K562 (cell line): ENCODE results near the gene NBPF4. TPM values are rescaled to one million over a fixed set of nuclear protein-coding genes. Genes with fewer than 3 reads are reported as not detected.

Experiments
- ATAC-seq: fragments of 200-7000 bp; cut with Tn5 transposase; 3 replicates; pipeline ENCODE4 v1.9.1; 2020; ENCODE audit warnings: moderate library complexity
- BruUV-seq: library from RNA; stranded (reverse); fragments of 400-500 nt; replicated peaks from 2 replicates; lab custom pipeline; 2021; lab: Mats Ljungman, UMichigan
- CTCF ChIA-PET: fragments of 300-600 bp; formaldehyde crosslinking; extraction: SDS; loops from one replicate; lab custom pipeline; 2021; ENCODE audit warnings: low intra/inter-chr PET ratio; lab: Yijun Ruan, JAX
- POLR2A ChIA-PET: fragments of 300-600, 350-650 bp; sonication (Branson Sonifier 250); formaldehyde crosslinking; extraction: SDS; loops from one replicate; lab custom pipeline; 2021; ENCODE audit warnings: antibody characterized with exemption, inconsistent platforms; lab: Yijun Ruan, JAX
- DNase-seq, 4 experiments: peaks; one replicate each; pipeline versions ENCODE4 v3.0.0 to v3.0.0-alpha.2; 2011 to 2018; ENCODE audit warnings: low spot score in 3 of 4, mixed read lengths in 3 of 4; ENCODE audit errors: extremely low read depth in 1 of 4
- FAIRE-seq: peaks from 2 replicates; lab custom pipeline; 2011; peaks lifted over from hg19 to GRCh38; lab: Jason Lieb, UNC
- H2AFZ ChIP-seq: 2 replicates; pipeline ENCODE4 v1.6.0; 2011; ENCODE audit warnings: low read depth, low read length, control low read depth, inconsistent platforms
- H3K27ac ChIP-seq: fragments of 200-600 bp; 3 replicates; pipeline ENCODE4 v1.8.0; 2011; ENCODE audit warnings: low read depth, mild to moderate bottlenecking, control low read depth, inconsistent platforms, low read length, moderate library complexity, mixed read lengths; ENCODE audit errors: extremely low read depth
- H3K27me3 ChIP-seq, 2 experiments: fragments of 300-600 bp in 1 of 2; 2 replicates in 1 of 2; 3 replicates in 1 of 2; pipeline versions ENCODE4 v1.6.0 to v1.8.0; 2011; ENCODE audit warnings: inconsistent platforms in 2 of 2, low read length in 2 of 2, mild to moderate bottlenecking in 1 of 2, mixed read lengths in 1 of 2, moderate library complexity in 1 of 2; ENCODE audit not compliant: control insufficient read depth in 2 of 2, insufficient read depth in 2 of 2
- H3K36me3 ChIP-seq: fragments of 300-600 bp; 3 replicates; pipeline ENCODE4 v1.8.0; 2011; ENCODE audit warnings: mild to moderate bottlenecking, low read length, inconsistent platforms; ENCODE audit not compliant: control insufficient read depth, insufficient read depth
- H3K4me1 ChIP-seq, 2 experiments: fragments of 200-600 bp in 1 of 2; replicated peaks in 1 of 2; 2 replicates in 1 of 2; 3 replicates in 1 of 2; pipeline versions ENCODE4 v1.5.1 to v1.8.0; 2011; ENCODE audit warnings: inconsistent platforms in 2 of 2, low read length in 2 of 2, mild to moderate bottlenecking in 1 of 2, mixed read lengths in 1 of 2, moderate library complexity in 1 of 2; ENCODE audit not compliant: control insufficient read depth in 2 of 2, insufficient read depth in 2 of 2
- H3K4me2 ChIP-seq: 2 replicates; pipeline ENCODE4 v1.6.1; 2011; ENCODE audit warnings: low read length, control low read depth, inconsistent platforms, mixed read lengths; ENCODE audit not compliant: insufficient read depth
- H3K4me3 ChIP-seq: fragments of 200-600 bp; sonication (generic), shearing (Covaris generic); 2 replicates; pipeline ENCODE4 v1.5.1; 2016; ENCODE audit warnings: control low read depth, inconsistent platforms
- H3K79me2 ChIP-seq: fragments of 200-600 bp; 3 replicates; pipeline ENCODE4 v1.8.0; 2011; ENCODE audit warnings: low read length, inconsistent platforms; ENCODE audit not compliant: control insufficient read depth, insufficient read depth
- H3K9ac ChIP-seq, 2 experiments: 2 replicates each; pipeline versions ENCODE4 v1.6.0 to v1.6.1; 2011; ENCODE audit warnings: low read depth in 2 of 2, low read length in 2 of 2, control low read depth in 1 of 2, inconsistent platforms in 1 of 2, mild to moderate bottlenecking in 1 of 2, mixed read lengths in 1 of 2; ENCODE audit not compliant: insufficient read depth in 1 of 2
- H3K9me1 ChIP-seq: one replicate; pipeline ENCODE4 v1.6.0; 2011; ENCODE audit warnings: inconsistent platforms, mild to moderate bottlenecking, low read length, moderate library complexity; ENCODE audit not compliant: control insufficient read depth, insufficient read depth
- H3K9me3 ChIP-seq: replicated peaks from 2 replicates; pipeline ENCODE4 v1.5.1; 2011; ENCODE audit warnings: low read depth, low read length, inconsistent platforms; ENCODE audit not compliant: control insufficient read depth, insufficient read depth
- H4K20me1 ChIP-seq: replicated peaks from 2 replicates; pipeline ENCODE4 v1.6.1; 2011; ENCODE audit warnings: low read length, inconsistent platforms, mixed read lengths; ENCODE audit not compliant: control insufficient read depth, insufficient read depth
- CBFA2T3 ChIP-seq: fragments of 450-650 bp; IDR thresholded peaks from 2 replicates; pipeline ENCODE4 v1.6.1; 2017
- POLR2G ChIP-seq: fragments of 200-400 bp; formaldehyde crosslinking; IDR thresholded peaks from 2 replicates; pipeline ENCODE4 v1.6.1; 2017; ENCODE audit warnings: low read depth, mild to moderate bottlenecking, antibody characterized with exemption, low read length, moderate library complexity
- RBFOX2 ChIP-seq: fragments of 200-400 bp; formaldehyde crosslinking; IDR thresholded peaks from 2 replicates; pipeline ENCODE4 v1.6.1; 2017; ENCODE audit warnings: low read depth, mild to moderate bottlenecking, low read length, moderate library complexity
- ZBTB33 ChIP-seq: sonication (generic); formaldehyde crosslinking; IDR thresholded peaks from 2 replicates; pipeline ENCODE4 v1.8.1; 2023; ENCODE audit warnings: mild to moderate bottlenecking, missing genetic modification reagents
- ZBTB43 ChIP-seq: sonication (generic); formaldehyde crosslinking; IDR thresholded peaks from 2 replicates; pipeline ENCODE4 v1.8.0; 2023; ENCODE audit warnings: mild to moderate bottlenecking, missing genetic modification reagents
- WGBS: fragments of 100-300 bp; shearing (Covaris generic); methylation state at CpG from one replicate; pipeline ENCODE4 v1.1.6; 2016; ENCODE audit warnings: low coverage, mixed read lengths; ENCODE audit not compliant: insufficient coverage; ENCODE audit errors: missing lambda C conversion rate; 5-methylcytosine and 5-hydroxymethylcytosine counted together
- in situ Hi-C: fragments of 300-500 bp; cut with MboI; formaldehyde crosslinking; loops from 4 replicates; pipeline ENCODE4 v1.15.0; 2018; ENCODE audit warnings: inconsistent platforms, mixed read lengths
- intact Hi-C: fragments of 100-400 bp; cut with micrococcal nuclease; formaldehyde crosslinking; loops from 2 replicates; pipeline ENCODE4 v1.14.2; 2022
- polyA plus RNA-seq, 8 experiments: library from polyadenylated mRNA; depleted of rRNA in 4 of 8; stranded (reverse) in 5 of 8; unstranded in 3 of 8; fragments of >200 nt; fragmentation: Nextera tagmentation in 2 of 8; fragmentation: Illumina TruSeq in 1 of 8; extraction: Ambion mirVana in 2 of 8; extraction: Trizol in 1 of 8; gene quantifications; 2 replicates each; pipeline versions ENCODE4 v1.2.1 to v1.2.3, GENCODE V29; 2011 to 2014; ENCODE audit warnings: inconsistent platforms in 1 of 8, missing spikeins in 1 of 8
- total RNA-seq, 7 experiments: library from RNA; depleted of rRNA in 6 of 7; stranded (reverse); fragments of >200 nt in 6 of 7; fragmentation: Illumina TruSeq in 2 of 7; extraction: Trizol in 2 of 7; gene quantifications; 2 replicates each; pipeline versions ENCODE4 v1.2.1 to v1.2.3, GENCODE V29; 2011 to 2021; ENCODE audit warnings: low replicate concordance in 1 of 7

NBPF4 gene
- total and polyA plus RNA-seq, 9 of the 15 experiments (the other 6 are each of a cell fraction or from before 2014, with no cell fraction given), result 3.6 to 10.4 (median 5.9) TPM

GRCh38 chr1:108192581-108192980 lies 51.3 kb downstream of the NBPF4 start:
- ChIA-PET POLR2A (no interaction called here), CTCF (no interaction called here)
- H3K36me3 ChIP-seq, result peaks cover 36% of the 10 kb centered on the region; the same call in 2 of the 3 replicates
- H3K4me3 ChIP-seq, result no peak overlapping the region
- no peaks in the 10 kb centered on the region for H3K4me1 ChIP-seq
- FAIRE-seq, result no peak
- H3K79me2 ChIP-seq, result no peaks in the 10 kb centered on the region
- H3K9me3 ChIP-seq, result peaks cover 17% of the 10 kb centered on the region
- intact Hi-C loops, result no loop called here
- no peak overlapping the region for H3K4me2 ChIP-seq
- no TSS peak for BruUV-seq
- H3K9me1 ChIP-seq, result no peaks in the 10 kb centered on the region
- H3K9ac ChIP-seq, result no peak overlapping the region
- no peak for ATAC-seq
- H3K27me3 ChIP-seq, result no peaks in the 10 kb centered on the region
- 95% methylated on average over 28 of the region's 28 CpGs for WGBS
- H4K20me1 ChIP-seq, result no peaks in the 10 kb centered on the region
- TF ChIP-seq RBFOX2, result peak; percentile 44; the same call in 1 of the 2 replicates
- no peak for TF ChIP-seq ZBTB43 (CRISPR knock-in tag)
- peak; percentile 72; the same call in 1 of the 2 replicates for TF ChIP-seq ZBTB33
- TF ChIP-seq POLR2G, result peak; percentile 30; the same call in 1 of the 2 replicates
- no peak for TF ChIP-seq CBFA2T3
- H3K27ac ChIP-seq, result no peak overlapping the region
- in situ Hi-C loops, result no loop called here
- H2AFZ ChIP-seq, result no peak overlapping the region
- no peak for DNase-seq
